ENCODE measurements around the gene PSTPIP1. TPM values are rescaled to one million over a fixed set of nuclear protein-coding genes. Genes with fewer than 3 reads are reported as not detected.

The PSTPIP1 gene
- total RNA-seq, 1 donor from 2014 or later: 18.4 TPM

DNA sequence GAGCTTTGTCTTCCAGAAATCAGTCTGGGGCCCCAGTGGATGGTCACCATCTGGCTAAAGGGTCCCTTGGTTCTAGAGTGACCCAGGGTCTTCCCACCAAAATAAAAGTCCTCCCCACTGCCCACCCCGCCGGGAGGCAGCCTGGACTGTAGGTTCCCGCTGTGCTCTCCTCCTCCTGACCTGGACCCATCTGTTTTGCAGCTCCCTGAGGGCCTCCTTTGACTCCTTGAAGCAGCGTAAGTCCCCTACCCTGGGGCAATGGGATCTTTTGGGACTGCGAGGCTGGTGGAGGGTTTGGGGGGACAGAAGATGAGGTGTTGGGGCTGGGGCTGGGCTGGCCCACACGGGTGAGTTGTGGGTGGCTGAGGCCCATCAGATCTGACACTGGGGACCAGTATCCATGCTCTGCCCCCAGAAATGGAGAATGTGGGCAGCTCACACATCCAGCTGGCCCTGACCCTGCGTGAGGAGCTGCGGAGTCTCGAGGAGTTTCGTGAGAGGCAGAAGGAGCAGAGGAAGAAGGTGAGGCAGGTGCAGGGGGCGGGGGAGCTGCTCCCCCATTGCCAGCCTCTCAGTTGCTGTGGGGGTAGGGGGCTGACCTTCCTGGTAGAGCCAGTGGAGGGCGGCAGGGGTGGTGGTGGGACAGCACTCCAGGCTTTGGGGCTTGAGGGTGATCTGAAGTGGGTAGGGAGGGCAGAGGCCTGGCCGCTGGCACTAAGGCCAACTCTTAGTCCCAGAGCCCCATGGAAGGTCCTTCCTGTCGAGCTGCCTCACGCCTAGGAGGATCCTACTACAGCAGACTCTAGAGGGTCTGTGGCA lies 30.4 kb downstream of the PSTPIP1 start:
- Histone ChIP-seq H3K36me3 (no peaks in the 10 kb centered on the region), H3K27ac (no peak overlapping the region), H3K4me3 (no peak overlapping the region), H3K4me1 (peaks cover 12% of the 10 kb centered on the region), H3K9me3 (no peaks in the 10 kb centered on the region), H3K27me3 (ENCODE audit: low read depth) (no peaks in the 10 kb centered on the region)
- no peak for TF ChIP-seq CTCF (IDR thresholded peaks at IDR 0.05)
- ATAC-seq (no peak), DNase-seq (peak; percentile 36)
- intact Hi-C loops (cut with DNase I): no loop called here

GRCh38 chr15:77025941-77026411 lies 31.1 kb downstream of the PSTPIP1 start:
- ATAC-seq: no peak
- intact Hi-C loops (cut with DNase I): no loop called here
- H3K4me3 ChIP-seq: no peak overlapping the region

GRCh38 chr15:77026501-77027110 lies 31.7 kb downstream of the PSTPIP1 start:
- H3K36me3 ChIP-seq: no peaks in the 10 kb centered on the region
- peaks cover 8% of the 10 kb centered on the region for H3K4me1 ChIP-seq
- H3K9me3 ChIP-seq: no peaks in the 10 kb centered on the region
- H3K27me3 ChIP-seq (ENCODE audit: low read depth): no peaks in the 10 kb centered on the region
- ATAC-seq (no peak), DNase-seq (no peak)
- intact Hi-C loops (cut with DNase I): no loop called here
- no peak overlapping the region for H3K27ac ChIP-seq
- H3K4me3 ChIP-seq: no peak overlapping the region
- no peak for TF ChIP-seq CTCF (IDR thresholded peaks at IDR 0.05)

More at GRCh38 chr15:77025941-77026411, 31.1 kb downstream of the PSTPIP1 start:
- TF ChIP-seq CTCF (IDR thresholded peaks at IDR 0.05): no peak
- H3K4me1 ChIP-seq: peaks cover 12% of the 10 kb centered on the region
- DNase-seq: peak; percentile 6
- no peaks in the 10 kb centered on the region for H3K9me3 ChIP-seq
- no peaks in the 10 kb centered on the region for H3K36me3 ChIP-seq
- H3K27ac ChIP-seq: no peak overlapping the region
- H3K27me3 ChIP-seq (ENCODE audit: low read depth): no peaks in the 10 kb centered on the region

DNA sequence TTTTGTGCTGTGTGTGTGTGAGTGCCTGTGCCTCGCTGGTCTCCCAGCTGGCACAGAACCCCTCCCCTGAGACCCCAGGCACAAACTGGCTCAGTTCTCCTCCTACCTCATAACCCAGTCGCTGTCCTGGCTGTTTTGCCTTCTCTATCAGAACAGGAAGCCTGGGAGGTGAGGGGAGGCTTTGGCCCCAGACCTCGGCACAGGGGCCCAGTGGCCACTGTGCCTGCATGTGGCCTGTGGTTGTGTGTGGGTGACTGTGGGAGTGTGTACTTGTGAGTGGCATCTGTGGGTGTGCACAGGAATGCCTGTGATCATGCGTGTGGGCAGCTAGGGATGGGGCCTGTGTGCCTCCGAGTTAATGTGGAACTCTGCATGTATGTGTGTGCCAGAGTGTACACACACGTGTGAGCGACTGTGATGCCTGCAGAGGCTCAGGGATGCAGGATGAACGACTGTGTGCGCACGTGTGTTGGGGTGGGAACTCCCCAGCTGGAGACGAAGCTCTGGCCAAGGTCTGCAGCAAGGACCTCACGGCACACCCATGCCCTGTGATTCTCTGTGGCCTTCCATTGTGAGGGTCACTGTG lies 32.3 kb downstream of the PSTPIP1 start:
- ATAC-seq: no peak
- DNase-seq: no peak
- Histone ChIP-seq H3K27ac (no peak overlapping the region), H3K9me3 (no peaks in the 10 kb centered on the region), H3K27me3 (ENCODE audit: low read depth) (no peaks in the 10 kb centered on the region), H3K4me1 (peaks cover 6% of the 10 kb centered on the region), H3K4me3 (no peak overlapping the region), H3K36me3 (no peaks in the 10 kb centered on the region)
- intact Hi-C loops (cut with DNase I): no loop called here
- TF ChIP-seq CTCF (IDR thresholded peaks at IDR 0.05): no peak

GRCh38 chr15:77027697-77028450 lies 32.9 kb downstream of the PSTPIP1 start:
- H3K27ac ChIP-seq: no peak overlapping the region
- intact Hi-C loops (cut with DNase I): no loop called here
- peak; percentile 4 to 19 for ATAC-seq
- no peaks in the 10 kb centered on the region for H3K27me3 ChIP-seq (ENCODE audit: low read depth)
- H3K4me1 ChIP-seq: peaks cover 6% of the 10 kb centered on the region
- no peak for TF ChIP-seq CTCF (IDR thresholded peaks at IDR 0.05)
- peak; percentile 48 for DNase-seq
- no peaks in the 10 kb centered on the region for H3K36me3 ChIP-seq
- H3K4me3 ChIP-seq: peak overlapping the region; percentile 25
- no peaks in the 10 kb centered on the region for H3K9me3 ChIP-seq
